ENCODE measurements around the gene ARHGAP42.
A peak's percentile ranks its signal among the peaks of the same experiment; 100 is the strongest.

ARHGAP42 gene

GRCh38 chr11:100928426-100928825 lies 241.3 kb downstream of the ARHGAP42 start:
- no peak overlapping the region for H3K4me3 ChIP-seq (ENCODE audit: insufficient read depth, low read length, poor library complexity, severe bottlenecking)
- H3K36me3 ChIP-seq (ENCODE audit: low read length) = no peaks in the 10 kb centered on the region
- no peak overlapping the region for H3K27ac ChIP-seq (ENCODE audit: low read depth, low read length)
- H3K9me2 ChIP-seq (replicated peaks; ENCODE audit: insufficient read depth, low read length) = no peaks in the 10 kb centered on the region
- no peak overlapping the region for H2AFZ ChIP-seq (ENCODE audit: low read depth, low read length, severe bottlenecking)
- H3K9me3 ChIP-seq (ENCODE audit: insufficient read depth, low read length) = no peaks in the 10 kb centered on the region
- H4K20me1 ChIP-seq (ENCODE audit: low read depth, low read length) = no peaks in the 10 kb centered on the region
- H3K27me3 ChIP-seq (ENCODE audit: low read length) = no peaks in the 10 kb centered on the region
- H3F3A ChIP-seq (ENCODE audit: insufficient read depth) = no peaks in the 10 kb centered on the region
- no peak overlapping the region for H3K4me2 ChIP-seq (ENCODE audit: low read depth, low read length, poor library complexity, severe bottlenecking)
- no peaks in the 10 kb centered on the region for H3K79me2 ChIP-seq (ENCODE audit: insufficient read depth, low read length)
- no peak overlapping the region for H3K9ac ChIP-seq (ENCODE audit: low read length)
- no peak for TF ChIP-seq EZH2phosphoT487 (conservative IDR thresholded peaks at IDR 0.05; ENCODE audit: low read length)
- TF ChIP-seq CTCF (IDR thresholded peaks at IDR 0.05; ENCODE audit: insufficient read depth, low read length, poor library complexity, severe bottlenecking) = no peak

- no peak overlapping the region for H3K4me2 ChIP-seq (ENCODE audit: low read depth, low read length, poor library complexity, severe bottlenecking)
- H3K36me3 ChIP-seq (ENCODE audit: low read length) = no peaks in the 10 kb centered on the region
- no peaks in the 10 kb centered on the region for H4K20me1 ChIP-seq (ENCODE audit: low read depth, low read length)
- H3K27ac ChIP-seq (ENCODE audit: low read depth, low read length) = no peak overlapping the region
- no peaks in the 10 kb centered on the region for H3K27me3 ChIP-seq (ENCODE audit: low read length)
- H3K9ac ChIP-seq (ENCODE audit: low read length) = no peak overlapping the region
- H3K9me3 ChIP-seq (ENCODE audit: insufficient read depth, low read length) = no peaks in the 10 kb centered on the region
- no peaks in the 10 kb centered on the region for H3K9me2 ChIP-seq (replicated peaks; ENCODE audit: insufficient read depth, low read length)
- H3K79me2 ChIP-seq (ENCODE audit: insufficient read depth, low read length) = no peaks in the 10 kb centered on the region
- H2AFZ ChIP-seq (ENCODE audit: low read depth, low read length, severe bottlenecking) = no peak overlapping the region
- TF ChIP-seq CTCF (IDR thresholded peaks at IDR 0.05; ENCODE audit: insufficient read depth, low read length, poor library complexity, severe bottlenecking) (no peak), EZH2phosphoT487 (conservative IDR thresholded peaks at IDR 0.05; ENCODE audit: low read length) (no peak)
- no peak overlapping the region for H3K4me3 ChIP-seq (ENCODE audit: insufficient read depth, low read length, poor library complexity, severe bottlenecking)
- H3F3A ChIP-seq (ENCODE audit: insufficient read depth) = no peaks in the 10 kb centered on the region
Measured at GRCh38 chr11:100929377-100929776, 242.3 kb downstream of the ARHGAP42 start.

- no peak overlapping the region for H3K9ac ChIP-seq (ENCODE audit: low read length)
- H4K20me1 ChIP-seq (ENCODE audit: low read depth, low read length) = no peaks in the 10 kb centered on the region
- H3K9me2 ChIP-seq (replicated peaks; ENCODE audit: insufficient read depth, low read length) = no peaks in the 10 kb centered on the region
- no peaks in the 10 kb centered on the region for H3F3A ChIP-seq (ENCODE audit: insufficient read depth)
- H3K79me2 ChIP-seq (ENCODE audit: insufficient read depth, low read length) = no peaks in the 10 kb centered on the region
- no peak overlapping the region for H2AFZ ChIP-seq (ENCODE audit: low read depth, low read length, severe bottlenecking)
- TF ChIP-seq CTCF (IDR thresholded peaks at IDR 0.05; ENCODE audit: insufficient read depth, low read length, poor library complexity, severe bottlenecking) (peak; percentile 54), EZH2phosphoT487 (conservative IDR thresholded peaks at IDR 0.05; ENCODE audit: low read length) (no peak)
- no peaks in the 10 kb centered on the region for H3K27me3 ChIP-seq (ENCODE audit: low read length)
- H3K27ac ChIP-seq (ENCODE audit: low read depth, low read length) = no peak overlapping the region
- no peak overlapping the region for H3K4me3 ChIP-seq (ENCODE audit: insufficient read depth, low read length, poor library complexity, severe bottlenecking)
- no peaks in the 10 kb centered on the region for H3K36me3 ChIP-seq (ENCODE audit: low read length)
- H3K4me2 ChIP-seq (ENCODE audit: low read depth, low read length, poor library complexity, severe bottlenecking) = no peak overlapping the region
- no peaks in the 10 kb centered on the region for H3K9me3 ChIP-seq (ENCODE audit: insufficient read depth, low read length)
Measured at GRCh38 chr11:100930185-100930778, 243.2 kb downstream of the ARHGAP42 start.

All from SU-DHL-6 (cell line).